Measurements from ENCODE around the gene HOXD13. TPM values are rescaled to one million over a fixed set of nuclear protein-coding genes. Genes with fewer than 3 reads are reported as not detected.

The HOXD13 gene
- polyA plus RNA-seq, 2 of the 4 experiments (the other 2 are of a cell fraction) = 0.13 to 0.35 TPM

Other genes with a start within 250 kb of the HOXD13 start
- 21.2 and 24.7 TPM in 2 replicates for gene LNPK, start 90.5 kb upstream of the HOXD13 start, polyA plus RNA-seq (2011; rRNA removed)
- 10.8 to 13.4 TPM (median 13.1 TPM) in 3 replicates for gene LNPK, start 90.5 kb upstream of the HOXD13 start, polyA plus RNA-seq (2017; fragmentation: RNase III; extraction: RNeasy Plus Mini Kit Qiagen cat#74134 plus additional on column Dnase treatment)
- 0.03 TPM in 2 replicates for gene EVX2, start 8.8 kb upstream of the HOXD13 start, polyA plus RNA-seq (2011; rRNA removed)
- gene EVX2, start 8.8 kb upstream of the HOXD13 start, polyA plus RNA-seq (2017; fragmentation: RNase III; extraction: RNeasy Plus Mini Kit Qiagen cat#74134 plus additional on column Dnase treatment) = not detected in 3 replicates
- not detected in 2 replicates for gene HOXD12, start 7.1 kb downstream of the HOXD13 start, polyA plus RNA-seq (2011; rRNA removed)
- not detected in 3 replicates for gene HOXD12, start 7.1 kb downstream of the HOXD13 start, polyA plus RNA-seq (2017; fragmentation: RNase III; extraction: RNeasy Plus Mini Kit Qiagen cat#74134 plus additional on column Dnase treatment)
- gene HOXD11, start 14.6 kb downstream of the HOXD13 start, polyA plus RNA-seq (2011; rRNA removed) = 2.6 and 2.9 TPM in 2 replicates
- 3.7 to 4.9 TPM (median 4.8 TPM) in 3 replicates for gene HOXD11, start 14.6 kb downstream of the HOXD13 start, polyA plus RNA-seq (2017; fragmentation: RNase III; extraction: RNeasy Plus Mini Kit Qiagen cat#74134 plus additional on column Dnase treatment)
- 4.6 and 4.8 TPM in 2 replicates for gene HOXD10, start 24.1 kb downstream of the HOXD13 start, polyA plus RNA-seq (2011; rRNA removed)
- gene HOXD10, start 24.1 kb downstream of the HOXD13 start, polyA plus RNA-seq (2017; fragmentation: RNase III; extraction: RNeasy Plus Mini Kit Qiagen cat#74134 plus additional on column Dnase treatment) = 3.7 to 5.4 TPM (median 4.3 TPM) in 3 replicates
- gene HOXD9, start 30.0 kb downstream of the HOXD13 start, polyA plus RNA-seq (2011; rRNA removed) = 0.34 and 0.45 TPM in 2 replicates
- 0.94 to 1.7 TPM (median 1.0 TPM) in 3 replicates for gene HOXD9, start 30.0 kb downstream of the HOXD13 start, polyA plus RNA-seq (2017; fragmentation: RNase III; extraction: RNeasy Plus Mini Kit Qiagen cat#74134 plus additional on column Dnase treatment)
- 6.4 and 8.5 TPM in 2 replicates for gene HOXD8, start 37.0 kb downstream of the HOXD13 start, polyA plus RNA-seq (2011; rRNA removed)
- gene HOXD8, start 37.0 kb downstream of the HOXD13 start, polyA plus RNA-seq (2017; fragmentation: RNase III; extraction: RNeasy Plus Mini Kit Qiagen cat#74134 plus additional on column Dnase treatment) = 3.5 to 3.9 TPM (median 3.8 TPM) in 3 replicates
- gene HOXD4, start 58.8 kb downstream of the HOXD13 start, polyA plus RNA-seq (2011; rRNA removed) = 0.27 and 0.28 TPM in 2 replicates
- gene HOXD4, start 58.8 kb downstream of the HOXD13 start, polyA plus RNA-seq (2017; fragmentation: RNase III; extraction: RNeasy Plus Mini Kit Qiagen cat#74134 plus additional on column Dnase treatment) = 0.54 to 0.92 TPM (median 0.87 TPM) in 3 replicates
- 0.27 and 0.70 TPM in 2 replicates for gene HOXD3, start 64.6 kb downstream of the HOXD13 start, polyA plus RNA-seq (2011; rRNA removed)
- 0.14 to 0.36 TPM (median 0.18 TPM) in 3 replicates for gene HOXD3, start 64.6 kb downstream of the HOXD13 start, polyA plus RNA-seq (2017; fragmentation: RNase III; extraction: RNeasy Plus Mini Kit Qiagen cat#74134 plus additional on column Dnase treatment)
- 0.12 and 0.17 TPM in 2 replicates for gene HOXD1, start 95.9 kb downstream of the HOXD13 start, polyA plus RNA-seq (2011; rRNA removed)
- gene HOXD1, start 95.9 kb downstream of the HOXD13 start, polyA plus RNA-seq (2017; fragmentation: RNase III; extraction: RNeasy Plus Mini Kit Qiagen cat#74134 plus additional on column Dnase treatment) = 0.11 to 0.17 TPM (median 0.12 TPM) in 3 replicates
- gene MTX2, start 176.7 kb downstream of the HOXD13 start, polyA plus RNA-seq (2011; rRNA removed) = 77.2 and 81.8 TPM in 2 replicates
- 56.9 to 60.1 TPM (median 58.5 TPM) in 3 replicates for gene MTX2, start 176.7 kb downstream of the HOXD13 start, polyA plus RNA-seq (2017; fragmentation: RNase III; extraction: RNeasy Plus Mini Kit Qiagen cat#74134 plus additional on column Dnase treatment)

Data from A549 (cell line).